GM10248 (cell line): Measurements from ENCODE around the gene SLC35G2.
"Not testable (repeated sequence)": the region's sequence is repeated elsewhere in the genome, so short reads cannot be mapped to it uniquely, and the experiment has no call there.

Experiments used
- CTCF ChIA-PET: fragments of 300-600 bp; sonication (Branson Sonifier 250); formaldehyde crosslinking; extraction: SDS; loops from one replicate; lab custom pipeline; 2021; ENCODE audit warnings: antibody characterized with exemption; lab: Yijun Ruan, JAX
- POLR2A ChIA-PET: fragments of 350-650 bp; sonication (Branson Sonifier 250); formaldehyde crosslinking; extraction: SDS; loops from one replicate; lab custom pipeline; 2020; ENCODE audit warnings: antibody characterized with exemption; lab: Yijun Ruan, JAX
- DNase-seq: peaks from one replicate; pipeline ENCODE4 v3.0.0; 2012; ENCODE audit errors: extremely low spot score
- TF ChIP-seq, protein P1 (sequence below): IDR thresholded peaks from 2 replicates; pipeline ENCODE4 v1.5.1; 2012; ENCODE audit warnings: mild to moderate bottlenecking, low read depth; ENCODE audit errors: extremely low read depth, missing control alignments, control extremely low read depth

Gene SLC35G2

DNA sequence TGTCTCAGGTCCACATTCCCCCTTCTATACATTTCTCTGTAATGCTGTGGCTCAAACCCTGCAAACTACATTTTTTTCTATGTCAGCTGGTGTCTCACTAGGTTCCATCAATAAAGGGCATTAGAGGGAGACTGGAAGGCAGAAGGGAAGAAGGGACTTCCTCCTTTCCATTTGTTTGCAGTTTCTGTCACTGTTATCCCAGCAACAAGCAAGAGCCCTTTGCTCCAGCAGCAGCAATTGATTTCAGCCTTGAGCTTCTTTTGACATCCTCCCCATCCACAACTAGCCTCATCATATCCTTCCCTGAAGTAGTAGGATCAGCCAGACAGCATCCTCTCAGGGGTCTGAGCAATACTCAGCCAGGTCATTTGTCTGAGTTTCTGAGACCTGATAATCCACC is 37.7 kb downstream of the SLC35G2 start:
- DNase-seq, result no peak
- CTCF ChIA-PET, result no interaction called here
- POLR2A ChIA-PET, result no interaction called here
- TF ChIP-seq, protein P1, sequence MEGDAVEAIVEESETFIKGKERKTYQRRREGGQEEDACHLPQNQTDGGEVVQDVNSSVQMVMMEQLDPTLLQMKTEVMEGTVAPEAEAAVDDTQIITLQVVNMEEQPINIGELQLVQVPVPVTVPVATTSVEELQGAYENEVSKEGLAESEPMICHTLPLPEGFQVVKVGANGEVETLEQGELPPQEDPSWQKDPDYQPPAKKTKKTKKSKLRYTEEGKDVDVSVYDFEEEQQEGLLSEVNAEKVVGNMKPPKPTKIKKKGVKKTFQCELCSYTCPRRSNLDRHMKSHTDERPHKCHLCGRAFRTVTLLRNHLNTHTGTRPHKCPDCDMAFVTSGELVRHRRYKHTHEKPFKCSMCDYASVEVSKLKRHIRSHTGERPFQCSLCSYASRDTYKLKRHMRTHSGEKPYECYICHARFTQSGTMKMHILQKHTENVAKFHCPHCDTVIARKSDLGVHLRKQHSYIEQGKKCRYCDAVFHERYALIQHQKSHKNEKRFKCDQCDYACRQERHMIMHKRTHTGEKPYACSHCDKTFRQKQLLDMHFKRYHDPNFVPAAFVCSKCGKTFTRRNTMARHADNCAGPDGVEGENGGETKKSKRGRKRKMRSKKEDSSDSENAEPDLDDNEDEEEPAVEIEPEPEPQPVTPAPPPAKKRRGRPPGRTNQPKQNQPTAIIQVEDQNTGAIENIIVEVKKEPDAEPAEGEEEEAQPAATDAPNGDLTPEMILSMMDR, result no peak

DNA sequence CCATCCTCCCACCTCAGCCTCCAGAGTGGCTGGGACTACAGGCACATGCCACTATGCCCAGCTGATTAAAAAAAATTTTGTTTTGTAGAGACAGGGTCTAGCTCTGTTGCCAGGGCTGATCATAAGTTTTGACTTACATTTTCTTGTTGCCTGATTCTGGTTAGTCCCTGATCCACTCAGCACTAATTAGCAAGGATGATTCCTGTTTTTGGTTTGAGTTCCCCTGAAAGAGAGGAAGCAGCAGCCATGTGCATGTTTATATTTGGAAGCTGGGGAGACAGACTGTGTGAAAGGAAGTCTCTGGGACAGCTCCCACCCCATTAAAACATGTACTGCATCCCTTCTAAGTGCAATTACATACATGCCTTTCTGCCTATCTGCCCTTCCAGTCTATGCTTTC is 39.5 kb downstream of the SLC35G2 start:
- CTCF ChIA-PET, result interaction anchor here (0.8 to 1.5 kb wide), 5 partner anchors 19 to 467 kb away, joined by 3 to 6 read pairs (median 3); partner anchors contain the start of gene STAG1
- POLR2A ChIA-PET, result no interaction called here
- TF ChIP-seq, protein P1, result no peak
- DNase-seq, result no peak

DNA sequence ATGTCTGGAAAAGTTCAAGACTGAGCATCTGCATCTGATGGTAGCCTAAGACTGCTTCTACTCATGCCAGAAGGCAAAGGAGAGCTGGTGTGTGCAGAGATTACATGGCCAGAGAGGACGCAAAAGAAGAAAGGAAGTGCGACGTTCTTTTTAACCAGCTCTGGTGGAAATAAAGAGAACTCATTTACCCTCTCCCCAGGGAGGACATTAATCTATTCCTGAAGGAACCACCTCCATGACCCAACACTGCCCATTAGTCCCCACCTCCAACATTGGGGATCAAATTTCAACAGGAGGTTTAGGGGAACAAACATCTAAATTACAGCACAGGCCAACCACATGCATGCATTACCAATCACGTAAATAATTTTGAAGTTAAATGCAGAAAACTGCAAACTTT is 41.6 kb downstream of the SLC35G2 start:
- no peak for DNase-seq
- ChIA-PET POLR2A (no interaction called here), CTCF (interaction anchor here (1.3 to 4.0 kb wide), 5 partner anchors 9 to 469 kb away, joined by 4 to 15 read pairs (median 11); partner anchors contain the start of gene STAG1)
- TF ChIP-seq, protein P1, result no peak

DNA sequence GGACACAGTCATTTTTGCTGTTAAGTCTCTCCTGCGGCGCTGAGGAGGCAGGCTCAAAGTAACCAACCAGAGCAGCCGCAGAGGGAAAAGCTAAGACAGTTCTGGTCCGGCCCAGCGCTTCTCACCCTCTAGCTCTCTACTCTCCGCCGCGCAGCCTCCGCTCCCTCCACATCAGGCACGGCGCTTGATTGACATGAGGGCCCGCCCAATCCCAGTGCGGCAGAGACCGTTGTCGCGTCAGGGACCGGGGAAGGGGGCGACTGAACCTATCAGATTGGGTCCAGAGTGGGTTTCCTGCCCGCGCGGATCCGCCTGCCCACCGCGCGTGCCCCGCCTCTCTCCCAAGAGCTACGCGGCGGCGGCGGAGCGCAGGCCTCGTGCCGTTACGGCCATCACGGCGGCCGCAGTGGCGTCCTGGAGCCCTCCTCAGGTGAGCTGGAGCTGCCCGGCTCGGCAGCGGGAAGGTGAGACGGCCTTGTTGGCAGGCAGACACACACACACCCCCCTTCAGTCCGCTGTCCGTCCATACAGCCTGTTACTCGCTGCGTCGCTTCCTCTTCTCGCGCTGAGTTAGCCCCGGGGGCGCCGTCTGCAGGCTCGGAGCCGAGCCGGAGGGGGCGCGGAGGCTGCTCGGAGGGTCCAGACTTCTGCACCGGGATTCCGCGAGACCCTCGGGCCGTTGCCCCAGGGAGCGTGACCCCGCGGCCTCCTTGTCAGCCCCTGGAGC is 43.1 kb downstream of the SLC35G2 start, which contains the start of gene NCK1:
TSS of gene NCK1 (plus strand) at position 319 of the 727 bp plus-strand sequence. CDS start 65,794 bp downstream, outside the sequence.
- DNase-seq, result peak; percentile 97
- TF ChIP-seq, protein P1, result peak; percentile 11
- POLR2A ChIA-PET, result interaction anchor here (1.0 to 1.7 kb wide), 2 partner anchors 23 to 109 kb away, joined by 4 to 12 read pairs; partner anchors contain the start of gene STAG1
- CTCF ChIA-PET, result interaction anchor here (1.2 to 4.0 kb wide), 9 partner anchors 11 to 470 kb away, joined by 3 to 15 read pairs (median 6); partner anchors contain the start of gene STAG1

DNA sequence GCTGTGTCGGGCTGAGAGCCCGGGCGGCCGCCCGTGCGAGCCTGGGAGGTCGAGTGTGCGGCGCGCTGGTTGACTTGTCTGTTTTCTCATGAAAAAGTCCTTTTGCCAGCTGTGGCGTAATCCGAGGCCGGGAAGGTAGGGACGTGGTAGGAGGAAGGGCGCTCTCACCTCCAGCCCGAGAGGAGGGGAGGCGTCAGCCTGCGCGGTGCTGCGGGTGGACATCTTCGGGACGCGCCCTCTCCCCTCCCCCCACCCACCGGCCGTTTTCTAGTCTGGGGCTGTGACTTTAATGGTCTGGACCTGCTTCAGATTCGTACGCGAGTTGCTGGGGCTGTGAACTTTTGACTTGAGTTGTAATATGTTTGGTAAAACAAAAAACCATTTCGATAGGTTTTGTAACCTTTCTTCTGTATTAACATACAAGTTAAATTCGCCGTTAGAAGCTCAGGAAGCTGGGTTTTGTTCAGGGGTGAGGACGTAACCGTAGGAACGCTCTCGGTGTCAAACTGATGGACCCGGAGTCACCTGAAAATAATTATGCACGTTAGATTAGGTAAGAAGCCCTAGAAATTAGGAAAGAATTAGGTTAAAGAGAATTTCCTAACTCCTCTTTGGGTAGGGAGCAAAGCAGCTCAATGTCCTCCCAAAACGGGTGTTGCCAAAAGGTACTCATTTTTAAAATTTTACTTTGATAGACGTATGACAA is 43.8 kb downstream of the SLC35G2 start:
- peak; percentile 64 for DNase-seq
- POLR2A ChIA-PET, result interaction anchor here (1.7 kb wide), 1 partner anchor 110 kb away, joined by 12 read pairs; the partner anchor contains the start of gene STAG1
- TF ChIP-seq, protein P1, result no peak
- CTCF ChIA-PET, result interaction anchor here (0.6 to 4.0 kb wide), 10 partner anchors 10 to 151 kb away, joined by 3 to 15 read pairs (median 5); partner anchors contain the start of gene STAG1

DNA sequence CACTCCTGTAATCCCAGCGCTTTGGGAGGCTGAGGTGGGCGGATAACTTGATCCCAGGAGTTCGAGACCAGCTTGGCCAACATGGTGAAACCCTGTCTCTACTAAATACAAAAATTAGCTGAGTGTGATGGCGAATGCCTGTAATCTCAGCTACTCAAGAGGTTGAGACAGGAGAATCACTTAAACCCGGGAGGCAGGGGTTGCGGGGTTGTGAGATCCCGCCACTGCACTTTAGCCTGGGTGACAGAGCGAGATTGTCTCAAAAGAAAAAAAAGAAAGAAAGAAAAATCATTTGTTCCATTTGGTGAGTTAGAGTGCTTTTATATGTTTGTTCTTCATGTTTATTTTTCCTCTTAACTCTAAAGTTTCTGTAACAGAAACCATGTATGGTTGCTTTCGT is 50.4 kb downstream of the SLC35G2 start:
- TF ChIP-seq, protein P1, result no peak
- ChIA-PET CTCF (interaction anchor here (1.6 to 2.0 kb wide), 2 partner anchors 15 to 478 kb away, joined by 3 to 4 read pairs; no protein-coding TSS in a partner anchor), POLR2A (no interaction called here)
- DNase-seq, result no peak

DNA sequence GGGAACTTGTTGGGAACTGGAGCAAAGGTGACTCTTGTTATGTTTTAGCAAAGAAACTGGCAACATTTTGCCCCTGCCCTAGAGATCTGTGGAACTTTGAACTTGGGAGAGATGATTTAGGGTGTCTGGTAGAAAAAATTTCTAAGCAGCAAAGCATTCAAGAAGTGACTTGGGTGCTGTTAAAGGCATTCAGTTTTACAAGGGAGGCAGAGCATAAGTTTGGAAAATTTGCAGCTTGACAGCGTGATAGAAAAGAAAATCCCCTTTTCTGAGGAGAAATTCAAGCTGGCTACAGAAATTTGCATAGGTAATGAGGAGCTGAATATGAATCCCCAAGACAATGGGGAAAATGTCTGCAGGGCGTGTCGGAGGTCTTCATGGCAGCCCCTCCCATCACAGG is 53.3 kb downstream of the SLC35G2 start:
- POLR2A ChIA-PET, DNase-seq: not testable (repeated sequence)
- CTCF ChIA-PET, result interaction anchor here (1.5 kb wide), 1 partner anchor 10 kb away, joined by 6 read pairs; the partner anchor contains the start of gene NCK1

DNA sequence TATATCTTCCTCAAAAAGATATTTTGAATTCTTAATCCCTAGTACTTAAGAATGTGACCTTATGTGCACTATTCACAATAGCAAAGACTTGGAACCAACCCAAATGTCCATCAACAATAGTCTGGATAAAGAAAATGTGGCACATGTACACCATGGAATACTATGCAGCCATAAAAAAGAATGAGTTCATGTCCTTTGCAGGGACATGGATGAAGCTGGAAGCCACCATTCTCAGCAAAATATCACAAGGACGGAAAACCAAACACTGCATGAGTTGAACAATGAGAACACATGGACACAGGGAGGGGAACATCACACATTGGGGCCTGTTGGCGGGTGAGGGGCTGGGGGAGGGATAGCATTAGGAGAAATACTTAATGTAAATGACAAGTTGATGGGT is 60.6 kb downstream of the SLC35G2 start:
- POLR2A ChIA-PET, CTCF ChIA-PET, DNase-seq: not testable (repeated sequence)
